AG04449 (cell line): ENCODE measurements around the gene AP1S1.

Experiments used
- CTCF ChIA-PET: fragments of 350-600 bp; formaldehyde crosslinking; extraction: SDS; loops from one replicate; lab custom pipeline; 2021; ENCODE audit warnings: antibody characterized with exemption; lab: Yijun Ruan, JAX
- POLR2A ChIA-PET: fragments of 400-600, 350-600 bp; formaldehyde crosslinking; extraction: SDS; loops from one replicate; lab custom pipeline; 2020; ENCODE audit warnings: antibody characterized with exemption, inconsistent platforms; lab: Yijun Ruan, JAX
- DNase-seq: peaks from one replicate; pipeline ENCODE4 v3.0.0-alpha.2; 2010; ENCODE audit warnings: low read depth, low spot score
- H3K4me3 ChIP-seq: 2 replicates; pipeline ENCODE4 v1.5.1; 2011; ENCODE audit warnings: low read depth, mild to moderate bottlenecking, control low read depth, low read length
- TF ChIP-seq, protein P1 (sequence below): IDR thresholded peaks from one replicate; pipeline ENCODE4 v1.5.1; 2011; ENCODE audit warnings: mild to moderate bottlenecking, moderate library complexity, low read length, control low read depth, inconsistent platforms; ENCODE audit not compliant: insufficient read depth; ENCODE audit errors: missing control alignments

The AP1S1 gene

DNA sequence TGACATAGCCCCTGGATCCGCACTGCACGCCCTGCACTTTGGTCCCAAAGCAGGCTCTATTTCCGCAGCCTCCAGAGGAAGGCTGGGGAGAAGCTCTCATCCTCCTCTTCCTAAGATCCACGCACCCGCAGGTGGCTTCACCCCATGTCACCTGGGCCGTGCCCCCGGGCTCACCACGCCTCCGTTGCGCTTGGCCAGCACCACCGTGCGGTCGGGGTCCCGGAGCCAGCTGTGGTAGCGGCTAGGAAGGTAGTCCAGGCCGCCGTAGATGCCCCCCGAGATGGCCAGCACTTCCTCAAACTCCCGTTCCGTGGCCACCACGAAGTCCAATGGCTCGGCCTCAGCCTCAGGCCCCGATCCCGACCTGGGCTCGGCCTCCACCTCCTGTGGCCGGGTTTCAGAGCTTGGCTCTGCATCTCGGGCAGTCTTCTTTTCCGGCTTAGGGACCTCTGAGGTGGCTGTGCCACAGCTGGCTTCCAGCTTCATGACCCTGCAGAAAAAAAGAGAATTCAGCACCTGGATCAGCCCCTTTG lies 20.1 kb downstream of the AP1S1 start:
- POLR2A ChIA-PET = interaction anchor here (1.0 kb wide), 1 partner anchor 47 kb away, joined by 3 read pairs; no protein-coding TSS in a partner anchor

DNA sequence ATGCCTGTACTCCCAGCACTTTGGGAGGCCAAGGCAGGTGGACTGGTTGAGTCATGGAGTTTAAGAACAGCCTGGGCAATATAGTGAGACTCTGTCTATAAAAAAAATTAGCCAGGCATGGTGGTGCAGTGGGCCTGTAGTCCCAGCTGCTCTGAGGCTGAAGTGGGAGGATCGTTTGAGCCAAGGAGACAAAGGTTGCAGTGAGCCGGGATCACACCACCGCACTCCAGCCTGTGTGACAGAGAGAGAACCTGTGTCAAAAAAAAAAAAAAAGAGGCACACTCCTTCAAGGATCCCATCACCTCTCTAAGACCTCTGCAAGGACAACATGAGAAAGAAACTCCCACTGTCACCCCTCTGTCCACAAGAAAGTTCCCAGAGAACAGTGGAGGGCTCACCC lies 21.4 kb downstream of the AP1S1 start:
- no peak for DNase-seq
- ChIA-PET CTCF (interaction anchor here (1.1 to 6.9 kb wide), 4 partner anchors 17 to 115 kb away, joined by 3 to 76 read pairs (median 12); no protein-coding TSS in a partner anchor), POLR2A (no interaction called here)
- H3K4me3 ChIP-seq = no peak overlapping the region
- TF ChIP-seq, protein P1, sequence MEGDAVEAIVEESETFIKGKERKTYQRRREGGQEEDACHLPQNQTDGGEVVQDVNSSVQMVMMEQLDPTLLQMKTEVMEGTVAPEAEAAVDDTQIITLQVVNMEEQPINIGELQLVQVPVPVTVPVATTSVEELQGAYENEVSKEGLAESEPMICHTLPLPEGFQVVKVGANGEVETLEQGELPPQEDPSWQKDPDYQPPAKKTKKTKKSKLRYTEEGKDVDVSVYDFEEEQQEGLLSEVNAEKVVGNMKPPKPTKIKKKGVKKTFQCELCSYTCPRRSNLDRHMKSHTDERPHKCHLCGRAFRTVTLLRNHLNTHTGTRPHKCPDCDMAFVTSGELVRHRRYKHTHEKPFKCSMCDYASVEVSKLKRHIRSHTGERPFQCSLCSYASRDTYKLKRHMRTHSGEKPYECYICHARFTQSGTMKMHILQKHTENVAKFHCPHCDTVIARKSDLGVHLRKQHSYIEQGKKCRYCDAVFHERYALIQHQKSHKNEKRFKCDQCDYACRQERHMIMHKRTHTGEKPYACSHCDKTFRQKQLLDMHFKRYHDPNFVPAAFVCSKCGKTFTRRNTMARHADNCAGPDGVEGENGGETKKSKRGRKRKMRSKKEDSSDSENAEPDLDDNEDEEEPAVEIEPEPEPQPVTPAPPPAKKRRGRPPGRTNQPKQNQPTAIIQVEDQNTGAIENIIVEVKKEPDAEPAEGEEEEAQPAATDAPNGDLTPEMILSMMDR = no peak

More for the DNA sequence above, 20.1 kb downstream of the AP1S1 start:
- no peak overlapping the region for H3K4me3 ChIP-seq
- CTCF ChIA-PET = interaction anchor here (1.0 to 6.9 kb wide), 8 partner anchors 9 to 70 kb away, joined by 3 to 76 read pairs (median 4); partner anchors contain the start of genes FIS1, VGF and ZNHIT1
- TF ChIP-seq, protein P1 = no peak
- no peak for DNase-seq

DNA sequence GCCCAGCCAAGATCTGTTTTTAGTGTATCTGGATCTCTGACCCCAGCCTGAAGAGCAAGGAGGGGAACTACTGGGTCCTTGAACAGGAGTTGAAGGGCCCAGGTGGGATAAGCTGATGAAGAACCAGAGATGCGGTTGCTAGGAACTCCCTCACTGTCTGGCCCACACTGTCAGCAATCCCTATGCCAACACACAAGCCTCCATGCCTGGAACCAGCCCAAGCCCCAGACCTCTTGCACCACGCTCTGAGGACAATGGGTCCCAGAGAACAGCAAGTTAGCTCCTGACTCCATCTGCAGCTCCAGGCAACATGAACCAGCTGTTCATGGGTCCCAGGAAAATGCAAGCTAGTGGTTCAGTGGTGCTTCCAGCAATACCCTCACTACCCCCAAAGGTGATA lies 23.4 kb downstream of the AP1S1 start:
- no peak for DNase-seq
- ChIA-PET POLR2A (no interaction called here), CTCF (interaction anchor here (1.2 to 6.9 kb wide), 3 partner anchors 15 to 34 kb away, joined by 4 to 76 read pairs (median 20); no protein-coding TSS in a partner anchor)
- TF ChIP-seq, protein P1 = no peak
- no peak overlapping the region for H3K4me3 ChIP-seq

DNA sequence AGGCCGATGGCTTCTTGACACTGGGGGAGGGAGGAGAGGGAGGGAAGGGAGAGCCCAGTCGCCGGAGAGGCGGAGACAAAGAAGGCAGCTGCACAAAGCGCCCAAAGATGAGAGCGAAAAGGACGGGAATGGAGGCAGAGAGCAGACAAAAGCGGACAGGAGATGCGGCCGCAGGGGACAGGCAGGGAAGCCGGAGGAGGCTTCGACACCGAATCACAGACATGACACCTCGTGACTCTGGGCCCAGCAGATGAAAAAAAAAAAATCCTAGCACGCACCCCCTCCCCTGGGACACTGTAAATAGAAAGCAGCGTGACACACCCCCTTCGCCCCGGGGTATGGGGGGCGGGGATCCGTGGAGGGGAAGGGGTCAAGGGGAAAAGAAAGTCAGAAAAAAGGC lies 24.8 kb downstream of the AP1S1 start:
- no peak overlapping the region for H3K4me3 ChIP-seq
- CTCF ChIA-PET = interaction anchor here (0.9 to 6.9 kb wide), 3 partner anchors 8 to 35 kb away, joined by 3 to 76 read pairs (median 20); no protein-coding TSS in a partner anchor
- TF ChIP-seq, protein P1 = no peak
- no peak for DNase-seq
- POLR2A ChIA-PET = no interaction called here

DNA sequence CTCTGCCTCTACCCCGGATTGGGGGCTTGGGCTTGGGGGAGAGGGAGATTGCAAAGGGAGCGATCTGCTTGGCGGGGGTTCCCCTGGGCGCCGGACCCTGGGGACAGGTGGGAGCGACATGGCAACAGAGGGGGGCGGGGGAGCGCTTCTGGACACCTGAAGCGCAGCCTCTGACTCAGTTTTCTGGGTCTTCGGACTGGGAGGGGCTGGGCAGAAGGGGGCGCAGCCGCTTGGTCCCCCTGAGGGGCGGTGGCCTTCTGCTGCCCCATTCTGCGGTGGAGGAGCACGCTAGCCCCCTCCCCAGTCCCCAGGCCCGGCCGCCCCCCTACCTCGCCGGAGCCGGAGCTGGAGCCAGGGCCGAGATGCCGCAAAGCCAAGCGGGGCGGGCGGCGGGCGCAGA lies 25.4 kb downstream of the AP1S1 start:
- no peak for DNase-seq
- H3K4me3 ChIP-seq = no peak overlapping the region
- TF ChIP-seq, protein P1 = no peak
- ChIA-PET POLR2A (no interaction called here), CTCF (interaction anchor here (2.0 kb wide), 1 partner anchor 13 kb away, joined by 14 read pairs; no protein-coding TSS in a partner anchor)

DNA sequence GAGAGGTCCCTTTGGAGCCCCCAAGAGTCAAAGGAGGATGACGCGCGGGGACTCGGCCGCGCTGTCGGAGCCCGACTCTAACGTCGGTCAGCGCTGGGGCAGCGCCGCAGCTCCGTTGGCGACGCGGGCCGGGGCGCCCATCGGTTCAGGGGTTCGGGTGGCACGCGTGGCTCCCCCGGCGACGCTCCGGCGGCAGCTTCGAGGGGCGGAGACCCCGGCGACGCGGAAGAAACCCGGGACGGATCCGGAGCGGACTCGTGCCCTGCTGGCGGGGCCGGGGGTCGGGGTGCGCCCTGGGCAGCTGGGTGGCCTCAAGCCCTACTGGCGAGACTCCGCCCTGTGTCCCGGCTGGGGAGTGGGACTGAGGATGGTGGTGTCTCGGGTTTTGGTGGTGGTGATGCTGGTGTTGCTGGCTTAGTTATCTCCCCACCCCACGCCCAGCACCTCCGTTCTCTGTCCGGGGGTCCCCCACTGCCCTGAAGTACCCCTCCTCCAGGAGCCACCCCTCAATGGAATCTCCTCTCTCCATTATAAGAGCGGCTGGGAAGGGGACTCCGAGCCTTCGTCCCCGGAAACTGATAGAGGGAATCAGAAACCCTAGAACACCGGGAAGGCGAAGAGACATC lies 26.0 kb downstream of the AP1S1 start, which contains the start of gene NAT16:
Gene NAT16, minus strand, starts transcription at position 164 of the 626 bp plus-strand sequence. CDS start 5,486 bp downstream, outside the sequence.
- TF ChIP-seq, protein P1 = no peak
- ChIA-PET POLR2A (no interaction called here), CTCF (interaction anchor here (1.0 to 2.0 kb wide), 2 partner anchors 12 to 15 kb away, joined by 3 to 14 read pairs; no protein-coding TSS in a partner anchor)
- no peak for DNase-seq
- no peak within 1 kb of the TSS for H3K4me3 ChIP-seq
